Left lung (tissue), 10 donors: Measurements from ENCODE around the gene PRPH2. TPM values are rescaled to one million over a fixed set of nuclear protein-coding genes. Genes with fewer than 3 reads are reported as not detected.

Experiments used
- ATAC-seq: fragments of 200-7000 bp; cut with Tn5 transposase; one replicate; pipeline ENCODE4 v1.9.1; 2020; ENCODE audit warnings: moderate library complexity
- DNase-seq, 4 donors: peaks; one replicate each; pipeline ENCODE4 v3.0.0-alpha.2; 2013 to 2020
- H3K27ac ChIP-seq, 2 donors: fragments of 200-600 bp; sonication (generic) in 1 of 2; one replicate each; pipeline versions ENCODE4 v1.5.0 to v1.8.0; 2020 to 2021
- H3K27me3 ChIP-seq, 2 donors: fragments of 200-600 bp; sonication (generic) in 1 of 2; one replicate each; pipeline versions ENCODE4 v1.5.0 to v1.8.0; 2020 to 2021
- H3K36me3 ChIP-seq, 2 donors: fragments of 200-600 bp; sonication (generic) in 1 of 2; one replicate each; pipeline versions ENCODE4 v1.5.0 to v1.8.0; 2020 to 2021
- H3K4me1 ChIP-seq, 2 donors: fragments of 200-600 bp; one replicate each; pipeline ENCODE4 v1.8.0; 2021
- H3K4me3 ChIP-seq, 2 donors: fragments of 200-600 bp; sonication (generic) in 1 of 2; one replicate each; pipeline versions ENCODE4 v1.5.0 to v1.8.0; 2020 to 2021; ENCODE audit warnings: mild to moderate bottlenecking in 1 of 2
- H3K9me3 ChIP-seq, 2 donors: fragments of 200-600 bp; sonication (generic) in 1 of 2; one replicate each; pipeline versions ENCODE4 v1.5.0 to v1.8.0; 2020 to 2021
- CTCF ChIP-seq, 2 donors: fragments of 200-600 bp; sonication (generic) in 1 of 2; IDR thresholded peaks; one replicate each; pipeline versions ENCODE4 v1.5.0 to v1.8.0; 2021; ENCODE audit warnings: antibody characterized with exemption in 2 of 2
- intact Hi-C, 2 donors: fragments of 100-400 bp; cut with DNase I; formaldehyde crosslinking; loops; one replicate each; pipeline versions ENCODE4 v1.11.2 to v1.14.2; 2022
- polyA plus RNA-seq, 6 donors: library from polyadenylated mRNA; unstranded; fragments of 120-200 nt; gene quantifications; one replicate each; pipeline ENCODE4 v1.2.1, GENCODE V29; 2013; ENCODE audit not compliant: insufficient read length in 6 of 6
- total RNA-seq, 2 donors: library from RNA; stranded (reverse); fragmentation: NEBNext Ultra II Directional; extraction: Animal tissue kit (Norgen Biotek cat#: 25700); gene quantifications; one replicate each; pipeline ENCODE4 v1.2.1, GENCODE V29; 2021
- donor health status: DM: no; HTN: yes; CAD: no.
- donor health status: DM: no; HTN: no; CAD: no.

The PRPH2 gene
- total and polyA plus RNA-seq, 8 donors, result 1.7 to 5.6 (median 4.4) TPM

GRCh38 chr6:42661540-42662153, 60.8 kb downstream of the PRPH2 start:
- Histone ChIP-seq H3K27me3 (no peaks in the 10 kb centered on the region), H3K4me3 (no peak overlapping the region), H3K36me3 (peaks cover 0 to 95% of the 10 kb centered on the region in 2 donors), H3K27ac (no peak overlapping the region), H3K9me3 (no peaks in the 10 kb centered on the region), H3K4me1 (no peaks in the 10 kb centered on the region)
- ATAC-seq, result peak; percentile 98
- DNase-seq, result peak; percentile 61 to 82 (median 72)
- intact Hi-C loops, result loop anchor here in 1 of 2 donors (5.0 to 10.0 kb wide), 2 partner anchors 63 to 216 kb away; partner anchors contain the start of genes PRPH2 and RPL7L1
- TF ChIP-seq CTCF (IDR thresholded peaks at IDR 0.05), result peak; percentile 86 to 92

- Histone ChIP-seq H3K9me3 (no peaks in the 10 kb centered on the region), H3K4me3 (no peak overlapping the region), H3K27me3 (no peaks in the 10 kb centered on the region), H3K27ac (no peak overlapping the region), H3K36me3 (peaks cover 0 to 92% of the 10 kb centered on the region in 2 donors), H3K4me1 (no peaks in the 10 kb centered on the region)
- ATAC-seq (no peak), DNase-seq (no peak)
- intact Hi-C loops, result loop anchor here in 1 of 2 donors (5.0 to 10.0 kb wide), 2 partner anchors 65 to 217 kb away; partner anchors contain the start of genes PRPH2 and RPL7L1
- no peak for TF ChIP-seq CTCF (IDR thresholded peaks at IDR 0.05)
Observed at GRCh38 chr6:42659806-42660205, 62.6 kb downstream of the PRPH2 start.

GRCh38 chr6:42653851-42654250, 68.5 kb downstream of the PRPH2 start:
- no peak overlapping the region for H3K27ac ChIP-seq
- peaks cover 0 to 98% of the 10 kb centered on the region in 2 donors for H3K36me3 ChIP-seq
- intact Hi-C loops, result no loop called here
- H3K4me1 ChIP-seq, result no peaks in the 10 kb centered on the region
- no peaks in the 10 kb centered on the region for H3K27me3 ChIP-seq
- ATAC-seq (no peak), DNase-seq (no peak)
- TF ChIP-seq CTCF (IDR thresholded peaks at IDR 0.05), result no peak
- H3K4me3 ChIP-seq, result no peak overlapping the region
- H3K9me3 ChIP-seq, result no peaks in the 10 kb centered on the region

- Histone ChIP-seq H3K27ac (no peak overlapping the region), H3K4me1 (no peaks in the 10 kb centered on the region), H3K4me3 (no peak overlapping the region), H3K36me3 (peaks cover 0 to 97% of the 10 kb centered on the region in 2 donors), H3K27me3 (no peaks in the 10 kb centered on the region), H3K9me3 (no peaks in the 10 kb centered on the region)
- TF ChIP-seq CTCF (IDR thresholded peaks at IDR 0.05), result no peak
- DNase-seq, result no peak
- intact Hi-C loops, result no loop called here
- ATAC-seq, result no peak
Observed at GRCh38 chr6:42652024-42652746, 70.2 kb downstream of the PRPH2 start.

Other genes with a start within 250 kb of the PRPH2 start
- 10 to 100 TPM; 28.5 to 34.4 TPM for gene UBR2, start 158.6 kb downstream of the PRPH2 start, total RNA-seq
- gene UBR2, start 158.6 kb downstream of the PRPH2 start, polyA plus RNA-seq, result 10 to 100 TPM; 27.9 to 34.6 (median 29.2) TPM
- gene TBCC, start 23.5 kb upstream of the PRPH2 start, total RNA-seq, result 10 to 100 TPM; 16.8 to 20.4 TPM
- 10 to 100 TPM; 15.6 to 19.2 (median 18.3) TPM for gene TBCC, start 23.5 kb upstream of the PRPH2 start, polyA plus RNA-seq
- 10 to 100 TPM; 12.6 to 15.9 TPM for gene BICRAL, start 59.5 kb upstream of the PRPH2 start, total RNA-seq
- 10 to 100 TPM; 17.6 to 20.0 (median 19.2) TPM for gene BICRAL, start 59.5 kb upstream of the PRPH2 start, polyA plus RNA-seq
- gene RPL7L1, start 157.0 kb upstream of the PRPH2 start, total RNA-seq, result 10 to 100 TPM; 64.6 to 77.8 TPM
- gene RPL7L1, start 157.0 kb upstream of the PRPH2 start, polyA plus RNA-seq, result 100 to 1,000 TPM in 5 of 6 donors, 10 to 100 TPM in 1; 98.0 to 122 (median 116) TPM
- gene PTCRA, start 193.5 kb upstream of the PRPH2 start, total RNA-seq, result 1 to 10 TPM; 2.0 to 2.1 TPM
- gene PTCRA, start 193.5 kb upstream of the PRPH2 start, polyA plus RNA-seq, result under 1 TPM in 5 of 6 donors, not detected in 1; 0.38 to 0.79 (median 0.58) TPM
- gene CNPY3, start 206.9 kb upstream of the PRPH2 start, total RNA-seq, result 10 to 100 TPM; 71.4 to 74.1 TPM
- 10 to 100 TPM; 59.2 to 72.1 (median 63.2) TPM for gene CNPY3, start 206.9 kb upstream of the PRPH2 start, polyA plus RNA-seq
- 1 to 10 TPM in 1 of 2 donors, under 1 TPM in 1; 0.86 to 1.0 TPM for gene GNMT, start 238.2 kb upstream of the PRPH2 start, total RNA-seq
- gene GNMT, start 238.2 kb upstream of the PRPH2 start, polyA plus RNA-seq, result 1 to 10 TPM in 2 of 6 donors, under 1 TPM in 4; 0.79 to 2.3 (median 0.96) TPM